HEK293T (cell line): ENCODE measurements around the gene OXER1.

Experiments used
- BHLHE40 ChIP-seq: fragments of 450-650 bp; IDR thresholded peaks from 2 replicates; pipeline ENCODE4 v1.6.1; 2016; ENCODE audit warnings: mild to moderate bottlenecking, moderate library complexity, borderline replicate concordance
- CTBP1 ChIP-seq: fragments of 450-650 bp; IDR thresholded peaks from 2 replicates; pipeline ENCODE4 v1.6.1; 2016; ENCODE audit warnings: borderline replicate concordance
- FOXK2 ChIP-seq: fragments of 450-650 bp; IDR thresholded peaks from 2 replicates; pipeline ENCODE4 v1.6.1; 2016; ENCODE audit warnings: mild to moderate bottlenecking
- FOXM1 ChIP-seq: fragments of 450-650 bp; IDR thresholded peaks from 2 replicates; pipeline ENCODE4 v1.6.1; 2017; ENCODE audit warnings: mild to moderate bottlenecking, borderline replicate concordance
- L3MBTL2 ChIP-seq: fragments of 450-650 bp; conservative IDR thresholded peaks from 2 replicates; pipeline ENCODE4 v1.6.1; 2016; ENCODE audit warnings: mild to moderate bottlenecking
- TARDBP ChIP-seq: fragments of 450-650 bp; IDR thresholded peaks from 2 replicates; pipeline ENCODE4 v1.6.1; 2016

DNA sequence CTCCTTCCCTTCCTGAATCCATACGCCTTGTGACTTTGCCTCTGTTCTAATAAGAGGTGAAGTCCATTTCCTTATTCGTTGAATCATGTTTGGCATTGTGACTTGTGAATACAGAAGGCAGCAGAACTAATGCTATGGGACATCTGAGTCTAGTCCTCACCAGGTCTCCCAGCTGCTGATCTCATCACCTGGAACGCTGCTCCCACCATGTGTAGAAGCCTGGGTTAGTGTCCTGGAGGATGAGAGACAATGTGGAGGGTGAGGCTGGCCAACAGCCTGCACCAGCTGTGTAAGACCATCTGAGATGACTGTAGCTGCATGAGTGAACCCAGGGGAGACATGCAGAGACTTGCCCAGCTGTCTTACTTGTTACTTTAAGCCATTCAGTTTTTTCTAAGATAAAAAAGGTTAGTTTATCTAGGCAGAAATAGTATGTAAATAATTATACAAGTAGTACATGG lies 31.9 kb upstream of the OXER1 start:
- no peak for TF ChIP-seq L3MBTL2
- no peak for TF ChIP-seq TARDBP
- TF ChIP-seq CTBP1, result no peak
- no peak for TF ChIP-seq FOXM1
- no peak for TF ChIP-seq FOXK2
- TF ChIP-seq BHLHE40, result no peak
